Measurements from ENCODE around the gene FNBP1L.

GRCh38 chr1:93556291-93556690 is 108.4 kb downstream of the FNBP1L start:
- TF ChIP-seq CTCF (IDR thresholded peaks at IDR 0.05; ENCODE audit: low read length) (no peak), EZH2 (IDR thresholded peaks at IDR 0.05; ENCODE audit: borderline replicate concordance, low read length) (no peak)
